NCI-H128 (cell line): ENCODE measurements around the gene ERC1.
"Not testable (repeated sequence)": the region's sequence is repeated elsewhere in the genome, so short reads cannot be mapped to it uniquely, and the experiment has no call there.

Source experiments
- DNase-seq: peaks from one replicate; lab custom pipeline; 2025; ENCODE audit not compliant: unreplicated experiment; lab: John Stamatoyannopoulos, UW

ERC1 gene

GRCh38 chr12:1314523-1314922 is 323.5 kb downstream of the ERC1 start:
- no peak for DNase-seq

DNA sequence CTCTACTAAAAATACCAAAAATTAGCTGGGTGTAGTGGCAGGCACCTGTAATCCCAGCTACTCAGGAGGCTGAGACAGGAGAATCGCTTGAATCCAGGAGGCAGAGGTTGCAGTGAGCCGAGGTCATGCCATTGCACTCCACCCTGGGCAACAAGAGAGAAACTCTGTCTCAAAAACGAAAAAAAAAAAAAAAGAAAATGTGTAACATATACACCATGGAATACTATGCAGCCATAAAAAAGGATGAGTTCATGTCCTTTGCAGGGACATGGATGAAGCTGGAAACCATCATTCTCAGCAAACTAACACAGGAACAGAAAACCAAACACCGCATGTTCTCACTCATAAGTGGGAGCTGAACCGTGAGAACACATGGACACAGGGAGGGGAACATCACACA is 326.0 kb downstream of the ERC1 start:
- DNase-seq, result not testable (repeated sequence)

- DNase-seq, result peak; percentile 77
Observed at GRCh38 chr12:1318327-1319031, 327.5 kb downstream of the ERC1 start.

DNA sequence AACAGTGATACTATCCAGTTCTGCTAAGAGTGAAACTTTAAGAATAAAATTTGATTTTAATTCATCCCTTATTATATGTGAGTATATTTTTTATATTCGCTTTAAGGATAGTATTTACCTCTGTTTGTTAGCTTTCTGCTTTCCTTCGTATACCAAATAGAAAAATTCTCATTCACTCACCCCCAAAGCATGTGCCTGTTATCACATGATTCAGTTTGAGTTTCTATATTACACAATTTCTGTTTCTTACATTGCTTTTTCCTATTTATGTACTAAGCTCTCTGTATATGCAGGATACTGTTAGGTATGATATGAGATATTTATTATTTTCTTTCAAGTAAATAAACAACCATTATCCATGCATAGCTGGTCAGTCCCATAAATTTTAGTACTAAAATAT is 328.2 kb downstream of the ERC1 start:
- no peak for DNase-seq

GRCh38 chr12:1320021-1320420 is 329.0 kb downstream of the ERC1 start:
- no peak for DNase-seq

- no peak for DNase-seq
Observed at GRCh38 chr12:1322821-1323220, 331.8 kb downstream of the ERC1 start.

DNA sequence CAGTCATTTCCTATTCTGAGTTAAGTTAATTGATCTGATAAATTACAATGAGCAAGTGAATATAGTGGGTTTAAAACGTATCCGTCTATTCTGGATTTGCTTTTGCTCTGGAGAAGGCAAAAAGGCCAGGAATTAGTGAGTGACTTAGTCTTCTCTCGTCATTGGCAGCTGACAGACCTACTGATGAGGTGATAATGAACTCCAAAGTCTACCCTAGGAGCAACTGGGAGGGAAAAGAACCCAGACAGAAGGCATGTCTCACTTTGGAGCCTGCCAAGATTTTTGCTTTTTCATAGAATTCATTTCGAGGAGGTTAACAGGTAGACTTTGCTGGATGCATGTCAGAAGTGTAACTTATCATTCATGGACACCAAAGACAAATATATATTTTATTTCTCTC is 333.1 kb downstream of the ERC1 start:
- DNase-seq, result no peak

DNA sequence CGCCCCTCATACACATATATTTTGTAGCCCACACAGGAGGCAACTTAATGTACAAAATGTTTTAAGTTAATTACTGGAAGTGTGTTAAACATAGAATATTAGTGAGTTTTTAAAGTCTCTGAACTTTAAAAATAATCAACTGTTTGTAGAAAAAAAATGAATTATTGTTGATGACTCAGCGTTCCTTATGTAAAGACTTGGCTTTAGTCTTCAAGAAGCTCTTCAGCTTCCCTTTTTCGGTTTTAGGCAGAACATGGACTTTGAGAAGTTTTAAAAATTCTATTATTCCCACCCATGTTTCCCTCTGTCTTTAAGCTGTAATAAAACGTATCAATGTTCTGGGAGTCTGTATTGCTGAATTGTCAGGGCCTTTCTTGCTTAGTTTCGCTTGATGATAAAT is 333.9 kb downstream of the ERC1 start:
- no peak for DNase-seq

DNA sequence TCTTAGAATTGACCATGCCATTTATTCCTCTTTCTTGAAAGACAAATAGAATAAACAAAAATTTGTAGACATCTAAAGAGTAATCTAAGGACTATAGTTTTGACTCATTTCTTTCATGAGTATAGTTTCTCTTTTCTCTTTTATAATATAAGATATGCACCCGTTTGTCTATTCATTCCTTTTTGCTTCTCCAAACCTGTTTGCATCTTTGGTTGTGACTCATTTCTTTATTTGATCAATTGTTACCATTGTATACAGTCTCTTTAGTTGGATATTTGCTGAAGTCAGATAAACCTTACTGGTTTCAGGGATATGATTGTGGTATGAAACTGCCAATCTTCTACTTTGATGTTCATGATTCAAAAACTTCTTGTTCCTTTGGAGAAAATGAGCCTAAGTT is 334.6 kb downstream of the ERC1 start:
- DNase-seq, result no peak

DNA sequence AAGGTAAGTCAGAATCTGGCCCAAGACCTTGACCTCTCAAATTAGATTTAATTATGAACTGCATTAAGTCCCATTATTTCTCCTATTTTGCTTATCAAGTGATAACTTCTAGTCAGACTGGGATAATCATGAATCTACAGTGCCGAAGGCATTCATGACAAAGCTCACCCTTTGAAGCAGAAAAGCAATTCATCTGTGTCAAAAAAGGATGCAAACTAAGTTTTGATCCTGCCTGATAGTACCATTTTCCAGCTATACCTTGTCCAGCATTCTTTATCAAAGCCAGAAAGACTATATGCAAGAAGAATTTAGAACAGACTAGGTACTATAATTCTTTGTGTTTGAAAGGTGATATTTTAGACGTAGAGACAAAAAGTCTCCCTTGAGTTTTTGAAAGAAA is 335.2 kb downstream of the ERC1 start:
- DNase-seq, result no peak

- DNase-seq, result no peak
Observed at GRCh38 chr12:1328391-1328790, 337.4 kb downstream of the ERC1 start.

DNA sequence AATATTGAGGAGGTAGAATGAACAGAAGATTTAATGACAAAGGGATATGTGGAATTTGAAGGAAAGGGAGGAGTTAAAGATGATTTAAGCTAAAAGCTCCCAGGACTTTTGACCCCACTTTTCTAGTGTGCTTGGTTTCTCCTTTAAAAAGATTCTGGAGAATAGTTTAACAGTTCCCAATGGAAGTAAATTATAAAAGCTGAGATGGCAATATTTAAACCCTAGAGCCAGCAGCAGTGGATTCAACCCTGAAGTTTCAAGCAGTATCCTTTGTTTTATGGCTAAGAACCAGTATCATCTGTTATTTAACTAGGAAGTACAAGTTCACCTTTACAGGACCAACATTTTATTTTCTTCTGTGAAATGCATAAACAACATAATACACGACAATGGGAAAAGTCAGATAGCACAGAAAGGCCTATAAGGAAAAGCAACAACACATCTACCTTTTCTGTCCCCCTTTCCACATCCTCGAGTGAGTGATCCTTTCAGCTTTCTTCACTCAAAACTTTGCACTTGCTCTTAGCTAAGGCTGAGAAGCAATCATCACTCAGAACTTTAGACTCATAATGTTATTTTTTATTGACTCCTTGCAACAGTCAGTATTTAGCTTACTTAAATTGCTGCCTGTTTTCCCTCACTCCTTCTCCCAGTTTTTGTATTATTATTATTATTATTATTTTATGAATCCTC is 338.9 kb downstream of the ERC1 start:
- DNase-seq, result no peak

DNA sequence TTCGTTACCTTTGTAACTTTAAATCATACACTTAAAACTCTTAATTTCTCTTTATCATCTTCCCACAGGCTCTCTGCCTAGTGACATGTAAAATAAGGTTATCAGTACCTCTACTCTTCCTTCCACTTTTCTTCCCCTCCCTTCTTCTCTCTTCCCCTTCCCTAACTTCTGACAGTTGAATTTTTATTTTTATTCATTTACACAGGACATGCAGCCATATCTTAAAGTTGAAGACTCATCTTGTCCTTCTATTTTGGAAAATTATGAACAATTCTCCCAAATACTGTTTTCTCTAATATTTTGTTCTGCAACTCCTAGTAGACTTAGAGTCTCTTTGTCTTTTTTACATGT is 339.4 kb downstream of the ERC1 start:
- DNase-seq, result no peak

GRCh38 chr12:1332327-1332726 is 341.3 kb downstream of the ERC1 start:
- DNase-seq, result no peak

- no peak for DNase-seq
Observed at GRCh38 chr12:1338483-1339177, 347.6 kb downstream of the ERC1 start.

DNA sequence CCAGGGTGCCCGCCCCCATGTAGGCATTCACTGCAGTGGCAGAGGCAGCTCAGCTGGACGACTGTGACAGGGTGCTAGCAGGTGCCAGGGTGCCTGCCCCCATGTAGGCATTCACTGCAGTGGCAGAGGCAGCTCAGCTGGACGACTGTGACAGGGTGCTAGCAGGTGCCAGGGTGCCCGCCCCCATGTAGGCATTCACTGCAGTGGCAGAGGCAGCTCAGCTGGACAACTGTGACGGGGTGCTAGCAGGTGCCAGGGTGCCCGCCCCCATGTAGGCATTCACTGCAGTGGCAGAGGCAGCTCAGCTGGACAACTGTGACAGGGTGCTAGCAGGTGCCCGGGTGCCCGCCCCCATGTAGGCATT is 348.1 kb downstream of the ERC1 start:
- DNase-seq, result not testable (repeated sequence)

- no peak for DNase-seq
Observed at GRCh38 chr12:1339618-1340319, 348.7 kb downstream of the ERC1 start.

DNA sequence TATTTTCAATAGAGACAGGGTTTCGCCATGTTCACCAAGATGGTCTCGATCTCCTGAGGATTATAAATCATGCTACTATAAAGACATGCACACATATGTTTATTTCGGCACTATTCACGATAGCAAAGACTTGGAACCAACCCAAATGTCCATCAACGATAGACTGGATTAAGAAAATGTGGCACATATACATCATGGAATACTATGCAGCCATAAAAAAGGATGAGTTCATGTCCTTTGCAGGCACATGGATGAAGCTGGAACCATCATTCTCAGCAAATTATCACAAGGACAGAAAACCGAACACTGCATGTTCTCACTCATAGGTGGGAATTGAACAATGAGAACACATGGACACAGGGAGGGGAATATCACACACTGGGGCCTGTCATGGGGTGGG is 350.2 kb downstream of the ERC1 start:
- not testable (repeated sequence) for DNase-seq

GRCh38 chr12:1343422-1343821 is 352.4 kb downstream of the ERC1 start:
- no peak for DNase-seq

GRCh38 chr12:1344245-1344644 is 353.2 kb downstream of the ERC1 start:
- DNase-seq, result no peak

- no peak for DNase-seq
Observed at GRCh38 chr12:1346126-1346525, 355.1 kb downstream of the ERC1 start.

- no peak for DNase-seq
Observed at GRCh38 chr12:1347294-1347693, 356.3 kb downstream of the ERC1 start.
